HCT116 (cell line): Measurements from ENCODE around the gene LILRB3. TPM values are rescaled to one million over a fixed set of nuclear protein-coding genes. Genes with fewer than 3 reads are reported as not detected.
"Not testable (repeated sequence)": the region's sequence is repeated elsewhere in the genome, so short reads cannot be mapped to it uniquely, and the experiment has no call there.

Experiments used
- ATAC-seq: fragments of 200-7000 bp; cut with Tn5 transposase; 2 replicates; pipeline ENCODE4 v1.9.1; 2020; ENCODE audit warnings: mild to moderate bottlenecking, moderate library complexity
- BruUV-seq: library from RNA; stranded (reverse); fragments of 400-500 nt; replicated peaks from 2 replicates; lab custom pipeline; 2021; lab: Mats Ljungman, UMichigan
- CTCF ChIA-PET: fragments of 300-600 bp; sonication (Branson Sonifier 250); formaldehyde crosslinking; loops from one replicate; lab custom pipeline; 2021; ENCODE audit warnings: antibody characterized with exemption; lab: Charles Lee
- POLR2A ChIA-PET: fragments of 300-600, 350-600 bp; sonication (Branson Sonifier 250); formaldehyde crosslinking; loops from one replicate; lab custom pipeline; 2021; ENCODE audit warnings: antibody characterized with exemption; lab: Charles Lee
- RAD21 ChIA-PET, 2 experiments: fragments of 300-600 bp; sonication (Branson Sonifier 250); formaldehyde crosslinking; loops; one replicate each; lab custom pipeline; 2023; ENCODE audit warnings: low total read pairs in 2 of 2; ENCODE audit not compliant: uncharacterized antibody in 2 of 2, unreplicated experiment in 2 of 2, low non-redundant PET in 1 of 2; lab: Charles Lee
- DNase-seq: peaks from one replicate; pipeline ENCODE4 v3.0.0-alpha.2; 2010; ENCODE audit warnings: low read depth, low spot score
- H2AFZ ChIP-seq: fragments of 200-600 bp; shearing (Covaris generic), sonication (generic); 2 replicates; pipeline ENCODE4 v1.6.1; 2017; ENCODE audit warnings: low read depth, mixed run types, mixed read lengths, antibody characterized with exemption, low read length; ENCODE audit not compliant: poor library complexity, severe bottlenecking
- H3K27ac ChIP-seq: 2 replicates; pipeline ENCODE4 v1.5.1; 2012; ENCODE audit warnings: low read depth, low read length
- H3K27me3 ChIP-seq: fragments of 200-600 bp; sonication (generic); 2 replicates; pipeline ENCODE4 v1.6.1; 2016; ENCODE audit warnings: mixed run types, low read length, mixed read lengths; ENCODE audit not compliant: insufficient read depth
- H3K36me3 ChIP-seq, 2 experiments: fragments of 200-500 bp in 1 of 2; fragments of 200-600 bp in 1 of 2; sonication (Bioruptor generic) in 1 of 2; sonication (generic) in 1 of 2; 2 replicates each; pipeline versions ENCODE4 v1.5.1 to v1.6.1; 2014 to 2016; ENCODE audit warnings: low read length in 2 of 2, inconsistent platforms in 1 of 2, mixed read lengths in 1 of 2, mixed run types in 1 of 2; ENCODE audit not compliant: insufficient read depth in 2 of 2, control insufficient read depth in 1 of 2
- H3K4me1 ChIP-seq, 2 experiments: fragments of 200-600 bp in 1 of 2; sonication (generic) in 1 of 2; 2 replicates each; pipeline versions ENCODE4 v1.5.1 to v1.6.1; 2012 to 2017; ENCODE audit warnings: low read length in 2 of 2, inconsistent platforms in 1 of 2, mild to moderate bottlenecking in 1 of 2, mixed read lengths in 1 of 2, mixed run types in 1 of 2, moderate library complexity in 1 of 2; ENCODE audit not compliant: insufficient read depth in 2 of 2, control insufficient read depth in 1 of 2
- H3K4me2 ChIP-seq: fragments of 200-600 bp; sonication (generic); 2 replicates; pipeline ENCODE4 v1.6.1; 2017; ENCODE audit warnings: mixed run types, low read length, mixed read lengths
- H3K4me3 ChIP-seq, 2 experiments: fragments of 200-600 bp in 1 of 2; sonication (generic) in 1 of 2; replicated peaks in 1 of 2; 2 replicates each; pipeline ENCODE4 v1.5.1; 2011 to 2016; ENCODE audit warnings: low read length in 2 of 2, control low read depth in 1 of 2, low read depth in 1 of 2, mild to moderate bottlenecking in 1 of 2, mixed read lengths in 1 of 2, mixed run types in 1 of 2
- H3K79me2 ChIP-seq: fragments of 200-600 bp; sonication (generic); 2 replicates; pipeline ENCODE4 v1.6.1; 2017; ENCODE audit warnings: mild to moderate bottlenecking, mixed run types, low read length, moderate library complexity, mixed read lengths; ENCODE audit not compliant: insufficient read depth
- H3K9ac ChIP-seq: fragments of 200-600 bp; sonication (generic); 2 replicates; pipeline ENCODE4 v1.6.1; 2016; ENCODE audit warnings: low read length, mixed read lengths
- H3K9me2 ChIP-seq: fragments of 200-600 bp; sonication (generic), shearing (Covaris generic); 2 replicates; pipeline ENCODE4 v1.6.1; 2017; ENCODE audit warnings: mixed run types, mild to moderate bottlenecking, moderate library complexity; ENCODE audit not compliant: insufficient read depth
- H3K9me3 ChIP-seq, 2 experiments: fragments of 200-500 bp in 1 of 2; fragments of 200-600 bp in 1 of 2; sonication (Bioruptor generic) in 1 of 2; sonication (generic) in 1 of 2; 2 replicates each; pipeline ENCODE4 v1.6.1; 2014 to 2017; ENCODE audit warnings: low read length in 2 of 2, mixed read lengths in 2 of 2, inconsistent platforms in 1 of 2, low read depth in 1 of 2, mild to moderate bottlenecking in 1 of 2, mixed run types in 1 of 2, moderate library complexity in 1 of 2; ENCODE audit not compliant: control insufficient read depth in 1 of 2, insufficient read depth in 1 of 2
- H4K20me1 ChIP-seq: fragments of 200-600 bp; sonication (generic), shearing (Covaris generic); 2 replicates; pipeline ENCODE4 v1.6.1; 2017; ENCODE audit warnings: mixed run types, mild to moderate bottlenecking, moderate library complexity; ENCODE audit not compliant: insufficient read depth
- intact Hi-C: fragments of 100-400 bp; cut with micrococcal nuclease; formaldehyde crosslinking; loops from 2 replicates; pipeline ENCODE4 v1.10.0; 2022
- total RNA-seq: library from RNA; stranded (reverse); gene quantifications from one replicate; pipeline ENCODE4 v1.2.1, GENCODE V29; 2021; ENCODE audit not compliant: unreplicated experiment

Gene LILRB3
- total RNA-seq, 1 experiment from 2014 or later = 0.12 TPM

- H4K20me1 ChIP-seq, H3K4me3 ChIP-seq, H3K36me3 ChIP-seq, H3K27ac ChIP-seq, BruUV-seq, intact Hi-C loops, H2AFZ ChIP-seq, CTCF ChIA-PET, DNase-seq, ATAC-seq, H3K9ac ChIP-seq, H3K4me2 ChIP-seq, H3K9me3 ChIP-seq, POLR2A ChIA-PET, H3K9me2 ChIP-seq, H3K79me2 ChIP-seq, H3K4me1 ChIP-seq, H3K27me3 ChIP-seq, RAD21 ChIA-PET: not testable (repeated sequence)
These were observed 19.8 kb upstream of the LILRB3 start, which contains the start of gene LILRA6 for GRCh38 chr19:54242646-54243045. TSS of gene LILRA6 (minus strand) at chr19:54242790.

DNA sequence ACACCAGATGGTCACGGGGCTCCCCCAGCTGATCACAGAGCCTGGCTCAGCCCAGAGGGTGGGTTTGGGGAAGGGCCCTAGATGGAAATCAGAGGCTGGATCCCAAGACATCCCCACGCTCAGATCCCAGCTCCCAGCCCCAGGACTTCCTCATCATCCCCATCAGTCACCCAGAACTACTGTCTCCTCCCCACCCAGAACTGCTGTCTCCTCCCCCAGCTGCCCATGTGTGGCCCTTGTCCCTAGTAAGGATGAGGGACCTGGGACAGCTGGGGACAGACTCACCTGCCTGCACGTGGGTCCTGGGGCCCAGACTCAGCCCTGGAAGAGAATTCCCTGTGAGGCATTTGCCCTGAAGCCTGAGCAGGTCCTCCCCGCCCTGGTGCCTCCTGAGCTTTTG lies 19.4 kb upstream of the LILRB3 start:
- CTCF ChIA-PET, H3K79me2 ChIP-seq, H3K27ac ChIP-seq, H3K4me1 ChIP-seq, H3K9me3 ChIP-seq, ATAC-seq, BruUV-seq, RAD21 ChIA-PET, DNase-seq, H3K4me2 ChIP-seq, H3K4me3 ChIP-seq, H2AFZ ChIP-seq, H3K27me3 ChIP-seq, H4K20me1 ChIP-seq, H3K36me3 ChIP-seq, H3K9me2 ChIP-seq, H3K9ac ChIP-seq, intact Hi-C loops, POLR2A ChIA-PET: not testable (repeated sequence)

DNA sequence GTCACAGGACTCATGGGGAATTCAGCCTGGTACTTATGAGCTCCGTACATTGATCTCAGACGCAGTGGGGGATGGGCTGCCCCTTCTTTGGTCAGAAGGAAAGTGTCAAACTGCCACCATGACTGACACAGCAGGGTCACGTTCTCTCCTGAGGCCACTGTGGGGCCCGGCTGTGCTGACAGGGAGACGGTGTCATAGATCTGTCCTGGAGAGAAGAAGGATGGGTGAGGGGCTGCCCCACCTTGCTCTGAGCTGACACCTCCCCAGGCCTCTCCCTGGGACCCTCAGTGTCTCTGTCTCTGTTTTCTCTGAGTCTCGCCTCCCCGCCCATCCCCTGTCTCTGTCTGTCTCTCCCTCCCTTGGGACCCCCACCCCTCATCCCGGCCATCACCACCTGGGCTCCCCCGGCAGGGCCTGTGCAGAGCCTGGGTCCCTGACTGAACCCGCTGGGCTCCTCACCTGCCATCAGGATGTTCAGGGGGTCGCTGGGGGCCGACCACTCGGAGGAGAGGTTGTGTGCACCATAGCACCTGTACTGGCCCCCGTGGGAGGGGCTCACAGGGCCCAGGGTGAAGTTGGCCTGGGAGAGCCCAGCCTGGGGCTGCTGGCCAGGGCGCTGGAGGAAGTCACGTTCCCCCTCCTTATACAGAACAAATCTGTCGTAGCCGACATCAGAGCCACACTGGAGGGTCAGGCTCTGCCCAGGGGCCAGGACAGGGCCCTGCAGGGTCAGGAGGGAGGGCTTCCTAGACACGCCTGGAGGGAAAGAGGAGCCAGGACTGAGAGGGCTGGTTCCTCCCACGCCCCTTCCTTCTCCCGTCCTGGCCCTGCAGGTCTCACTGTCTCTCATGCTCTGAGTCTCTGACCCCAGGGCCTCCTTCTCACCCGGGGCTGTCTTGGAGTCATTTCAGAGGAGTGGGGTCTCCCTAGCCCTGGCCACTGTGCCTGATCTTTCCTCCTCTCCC lies 17.8 kb upstream of the LILRB3 start:
- H3K9ac ChIP-seq, H2AFZ ChIP-seq, H3K36me3 ChIP-seq, POLR2A ChIA-PET, intact Hi-C loops, H3K4me2 ChIP-seq, RAD21 ChIA-PET, H3K27ac ChIP-seq, H3K4me1 ChIP-seq, H3K79me2 ChIP-seq, H3K27me3 ChIP-seq, CTCF ChIA-PET, H3K9me3 ChIP-seq, DNase-seq, H4K20me1 ChIP-seq, H3K9me2 ChIP-seq, H3K4me3 ChIP-seq, BruUV-seq: not testable (repeated sequence)
- peak; percentile 18; the same call in 1 of the 2 replicates for ATAC-seq

DNA sequence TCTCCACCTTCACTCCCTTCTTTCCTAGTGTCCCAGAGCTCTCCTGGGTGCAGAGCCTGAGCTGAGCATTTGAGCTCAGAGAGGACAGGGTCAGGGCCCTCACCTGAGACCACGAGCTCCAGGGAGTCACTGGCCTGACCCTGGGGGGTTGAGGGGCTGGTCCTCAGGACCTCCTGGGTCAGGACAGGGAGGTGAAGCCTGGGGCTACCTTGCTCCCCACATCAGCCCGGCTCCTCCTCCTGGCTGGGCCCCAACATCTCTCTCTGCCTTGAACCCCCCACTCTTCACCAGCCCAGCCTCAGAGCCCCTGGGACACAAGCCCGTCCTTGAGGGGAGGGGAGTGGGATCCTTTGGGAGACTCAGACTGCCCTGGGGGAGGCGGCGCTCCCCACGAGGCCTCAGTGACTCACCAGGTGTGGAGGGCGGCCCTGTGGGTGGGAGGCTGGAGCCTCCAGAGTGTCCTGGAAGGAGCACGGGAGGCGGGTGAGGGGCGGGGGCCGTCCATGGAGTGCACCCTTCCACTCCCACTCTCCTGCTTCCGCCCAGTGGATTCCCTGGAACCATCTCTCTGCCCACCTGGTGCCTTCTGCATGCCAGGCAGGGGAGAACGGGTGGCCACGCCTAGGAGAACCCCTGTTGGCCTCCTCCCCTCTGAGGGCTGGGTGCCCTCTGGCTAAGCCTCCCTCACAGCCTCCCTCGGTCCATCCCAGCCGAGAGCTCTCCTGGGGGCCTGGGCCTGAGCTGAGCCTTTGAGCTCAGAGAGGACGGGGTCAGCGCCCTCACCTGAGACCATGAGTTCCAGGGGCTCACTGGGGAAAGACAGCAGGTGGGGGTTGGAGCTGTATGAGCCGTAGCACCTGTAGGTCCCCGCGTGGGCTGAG lies 16.9 kb upstream of the LILRB3 start:
- BruUV-seq, H2AFZ ChIP-seq, H3K9me3 ChIP-seq, H3K27ac ChIP-seq, H3K79me2 ChIP-seq, H3K9ac ChIP-seq, CTCF ChIA-PET, H3K36me3 ChIP-seq, RAD21 ChIA-PET, H3K27me3 ChIP-seq, DNase-seq, H3K4me2 ChIP-seq, H3K9me2 ChIP-seq, H3K4me1 ChIP-seq, H3K4me3 ChIP-seq, POLR2A ChIA-PET, intact Hi-C loops, H4K20me1 ChIP-seq: not testable (repeated sequence)
- ATAC-seq = peak; percentile 45
